PFSK-1 (cell line): ENCODE data around the gene RBP5.

Experiments used
- POLR2AphosphoS5 ChIP-seq: IDR thresholded peaks from 2 replicates; pipeline ENCODE4 v1.6.1; 2012; ENCODE audit warnings: low read depth, mild to moderate bottlenecking, control low read depth, low read length, moderate library complexity
- TF ChIP-seq, protein P1 (sequence below), 2 experiments: IDR thresholded peaks; 2 replicates each; pipeline versions ENCODE4 v1.6.1 to v1.8.0; 2011 to 2012; ENCODE audit warnings: low read depth in 2 of 2, low read length in 2 of 2, control low read depth in 1 of 2, inconsistent platforms in 1 of 2, mild to moderate bottlenecking in 1 of 2, moderate library complexity in 1 of 2; ENCODE audit not compliant: insufficient read depth in 1 of 2

DNA sequence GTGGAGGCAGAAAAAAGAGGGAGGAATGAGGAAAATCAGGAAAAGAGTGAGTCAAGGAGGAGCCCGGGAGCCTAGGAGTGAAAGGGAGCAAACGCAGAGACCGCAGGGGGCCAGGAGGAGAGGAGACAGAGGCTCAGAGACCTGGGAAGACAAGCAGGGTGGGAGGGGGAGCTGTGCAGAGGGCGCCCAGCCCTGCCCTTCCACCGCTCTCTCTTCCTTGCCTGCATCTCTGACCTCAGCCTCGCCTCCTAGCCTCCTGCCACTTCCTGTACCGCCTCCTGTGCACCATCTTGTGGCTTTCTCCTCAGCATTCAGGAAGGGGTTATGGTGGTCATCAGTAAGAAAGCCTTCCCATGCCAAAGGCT, 2.8 kb upstream of the RBP5 start:
- TF ChIP-seq, protein P1, sequence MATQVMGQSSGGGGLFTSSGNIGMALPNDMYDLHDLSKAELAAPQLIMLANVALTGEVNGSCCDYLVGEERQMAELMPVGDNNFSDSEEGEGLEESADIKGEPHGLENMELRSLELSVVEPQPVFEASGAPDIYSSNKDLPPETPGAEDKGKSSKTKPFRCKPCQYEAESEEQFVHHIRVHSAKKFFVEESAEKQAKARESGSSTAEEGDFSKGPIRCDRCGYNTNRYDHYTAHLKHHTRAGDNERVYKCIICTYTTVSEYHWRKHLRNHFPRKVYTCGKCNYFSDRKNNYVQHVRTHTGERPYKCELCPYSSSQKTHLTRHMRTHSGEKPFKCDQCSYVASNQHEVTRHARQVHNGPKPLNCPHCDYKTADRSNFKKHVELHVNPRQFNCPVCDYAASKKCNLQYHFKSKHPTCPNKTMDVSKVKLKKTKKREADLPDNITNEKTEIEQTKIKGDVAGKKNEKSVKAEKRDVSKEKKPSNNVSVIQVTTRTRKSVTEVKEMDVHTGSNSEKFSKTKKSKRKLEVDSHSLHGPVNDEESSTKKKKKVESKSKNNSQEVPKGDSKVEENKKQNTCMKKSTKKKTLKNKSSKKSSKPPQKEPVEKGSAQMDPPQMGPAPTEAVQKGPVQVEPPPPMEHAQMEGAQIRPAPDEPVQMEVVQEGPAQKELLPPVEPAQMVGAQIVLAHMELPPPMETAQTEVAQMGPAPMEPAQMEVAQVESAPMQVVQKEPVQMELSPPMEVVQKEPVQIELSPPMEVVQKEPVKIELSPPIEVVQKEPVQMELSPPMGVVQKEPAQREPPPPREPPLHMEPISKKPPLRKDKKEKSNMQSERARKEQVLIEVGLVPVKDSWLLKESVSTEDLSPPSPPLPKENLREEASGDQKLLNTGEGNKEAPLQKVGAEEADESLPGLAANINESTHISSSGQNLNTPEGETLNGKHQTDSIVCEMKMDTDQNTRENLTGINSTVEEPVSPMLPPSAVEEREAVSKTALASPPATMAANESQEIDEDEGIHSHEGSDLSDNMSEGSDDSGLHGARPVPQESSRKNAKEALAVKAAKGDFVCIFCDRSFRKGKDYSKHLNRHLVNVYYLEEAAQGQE (IDR thresholded peaks at IDR 0.05; ENCODE audit: insufficient read depth in 1 of 2, low read depth in 2 of 2, low read length in 2 of 2), result no peak
- TF ChIP-seq POLR2AphosphoS5, result no peak
